Stimulated activated CD4-positive, alpha-beta T cell treated with anti-CD3 and anti-CD28 coated beads, Interleukin-1b, Interleukin-23, amount 100 ng/mL, for 4 hours (primary cell): ENCODE measurements around the gene PPP4R3A.
"Not testable (repeated sequence)": the region's sequence is repeated elsewhere in the genome, so short reads cannot be mapped to it uniquely, and the experiment has no call there.

ENCODE experiments used
- DNase-seq, 2 donors: peaks; one replicate each; pipeline ENCODE4 v3.0.0-alpha.2; 2020; ENCODE audit warnings: low read depth in 2 of 2

The PPP4R3A gene

DNA sequence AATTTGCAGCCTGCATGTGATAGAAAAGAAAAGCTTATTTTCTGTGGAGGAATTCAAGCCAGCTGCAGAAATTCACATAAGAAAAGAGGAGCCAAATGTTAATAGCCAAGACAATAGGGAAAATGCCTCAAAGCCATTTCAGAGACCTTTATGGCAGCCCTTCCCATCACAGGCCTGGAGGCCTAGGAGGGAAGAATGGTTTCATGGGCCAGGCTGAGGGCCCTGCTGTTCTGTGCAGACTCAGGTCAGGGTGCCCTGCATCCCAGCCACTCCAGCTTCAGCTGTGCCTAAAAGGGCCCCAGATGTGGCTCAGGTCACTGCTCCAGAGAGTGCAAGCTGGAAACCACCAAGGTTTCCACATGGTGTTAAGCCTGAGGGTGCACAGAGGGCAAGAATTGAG lies 71.3 kb downstream of the PPP4R3A start:
- DNase-seq, result no peak

DNA sequence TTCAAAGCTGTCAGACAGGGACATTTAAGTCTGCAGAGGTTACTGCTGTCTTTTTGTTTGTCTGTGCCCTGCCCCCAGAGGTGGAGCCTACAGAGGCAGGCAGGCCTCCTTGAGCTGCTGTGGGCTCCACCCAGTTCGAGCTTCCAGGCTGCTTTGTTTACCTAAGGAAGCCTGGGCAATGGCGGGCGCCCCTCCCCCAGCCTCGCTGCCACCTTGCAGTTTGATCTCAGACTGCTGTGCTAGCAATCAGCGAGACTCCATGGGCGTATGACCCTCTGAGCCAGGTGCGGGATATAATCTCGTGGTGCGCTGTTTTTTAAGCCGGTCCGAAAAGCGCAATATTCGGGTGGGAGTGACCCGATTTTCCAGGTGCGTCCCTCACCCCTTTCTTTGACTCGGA lies 73.8 kb downstream of the PPP4R3A start:
- DNase-seq, result not testable (repeated sequence)

DNA sequence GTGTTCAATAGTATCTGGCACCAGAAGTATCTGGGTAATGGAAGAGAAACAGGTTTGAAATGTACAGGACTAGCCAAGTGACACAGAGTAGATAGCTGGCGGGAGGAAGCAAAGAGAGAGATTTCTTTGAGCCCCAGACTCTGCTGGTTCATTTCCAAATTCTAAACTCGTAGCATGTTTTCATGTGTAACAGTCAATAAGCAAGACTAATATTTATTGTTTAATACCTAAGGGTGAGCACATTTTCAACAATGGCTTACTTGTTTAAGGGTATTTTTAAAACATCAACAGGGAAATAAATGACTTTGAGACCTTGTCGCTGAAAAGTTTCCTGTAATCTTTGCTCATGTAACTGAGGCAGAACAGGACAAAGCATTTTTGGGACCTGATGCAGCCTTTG lies 80.7 kb downstream of the PPP4R3A start:
- DNase-seq, result no peak

DNA sequence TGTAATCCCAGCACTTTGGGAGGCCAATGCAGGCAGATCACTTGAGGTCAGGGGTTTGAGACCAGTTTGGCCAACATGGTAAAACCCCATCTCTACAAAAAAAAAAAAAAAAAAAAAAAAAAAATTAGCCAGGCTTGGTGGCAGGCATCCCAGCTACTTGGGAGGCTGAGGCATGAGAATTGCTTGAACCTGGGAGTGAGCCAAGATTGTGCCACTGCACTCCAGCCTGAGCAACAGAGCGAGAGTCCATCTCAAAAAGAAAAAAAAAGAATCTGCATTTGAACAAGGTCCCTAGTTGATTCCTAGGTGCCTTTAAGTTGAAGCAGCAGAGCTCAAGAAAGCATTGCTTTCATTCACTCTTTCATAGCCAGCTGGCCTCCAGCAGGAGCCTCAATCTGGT lies 81.2 kb downstream of the PPP4R3A start:
- DNase-seq, result not testable (repeated sequence)

DNA sequence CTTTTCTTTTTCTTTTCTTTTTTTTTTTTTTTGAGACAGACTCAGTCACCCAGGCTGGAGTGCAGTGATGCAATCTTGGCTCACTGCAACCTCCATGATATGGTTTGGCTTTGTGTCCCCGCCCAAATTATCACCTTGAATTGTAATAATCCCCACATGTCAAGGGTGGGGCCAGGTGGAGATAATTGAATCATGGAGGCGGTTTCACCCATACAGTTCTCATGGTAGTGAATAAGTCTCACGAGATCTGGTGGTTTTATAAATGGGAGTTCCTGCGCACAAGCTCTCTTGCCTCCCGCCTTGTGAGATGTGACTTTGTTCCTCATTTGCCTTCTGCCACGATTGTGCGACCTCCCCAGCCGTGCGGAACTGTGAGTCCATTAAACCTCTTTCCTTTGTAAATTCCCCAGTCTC lies 84.6 kb downstream of the PPP4R3A start:
- not testable (repeated sequence) for DNase-seq

DNA sequence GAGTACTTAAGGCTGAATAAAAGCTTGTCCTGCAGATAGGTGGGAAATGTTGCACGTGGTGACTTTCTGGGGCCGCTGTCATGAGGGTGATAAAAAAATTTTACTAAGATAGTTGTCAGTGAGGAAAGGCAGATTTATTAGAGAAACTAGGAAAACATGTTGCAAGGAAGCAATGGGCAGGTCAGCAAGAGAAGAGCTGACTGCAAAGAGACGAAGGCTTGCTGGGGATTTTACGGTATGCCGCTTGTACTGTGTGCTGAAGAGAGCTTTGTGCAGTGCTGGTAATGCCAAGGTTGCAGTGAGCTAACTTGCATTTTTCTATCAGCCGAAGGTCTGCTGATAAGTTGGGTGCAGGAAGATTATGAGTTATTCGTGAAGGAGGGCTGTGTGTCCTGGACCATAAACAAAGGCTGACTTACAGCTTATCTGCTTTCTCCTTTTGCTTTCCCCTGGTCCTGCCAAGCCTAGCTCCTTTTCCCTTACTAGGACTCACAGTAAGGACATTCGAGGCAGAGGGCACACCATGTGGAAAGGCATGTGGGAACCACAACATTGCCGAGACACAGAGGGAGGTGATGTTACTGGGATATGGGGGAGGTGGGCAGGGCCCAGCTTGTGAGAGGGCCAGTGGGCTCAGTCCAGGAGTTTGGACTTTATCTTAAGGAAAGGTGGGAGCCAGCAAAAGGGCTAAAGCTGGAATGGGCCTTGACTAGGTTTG lies 85.1 kb downstream of the PPP4R3A start:
- DNase-seq, result no peak

DNA sequence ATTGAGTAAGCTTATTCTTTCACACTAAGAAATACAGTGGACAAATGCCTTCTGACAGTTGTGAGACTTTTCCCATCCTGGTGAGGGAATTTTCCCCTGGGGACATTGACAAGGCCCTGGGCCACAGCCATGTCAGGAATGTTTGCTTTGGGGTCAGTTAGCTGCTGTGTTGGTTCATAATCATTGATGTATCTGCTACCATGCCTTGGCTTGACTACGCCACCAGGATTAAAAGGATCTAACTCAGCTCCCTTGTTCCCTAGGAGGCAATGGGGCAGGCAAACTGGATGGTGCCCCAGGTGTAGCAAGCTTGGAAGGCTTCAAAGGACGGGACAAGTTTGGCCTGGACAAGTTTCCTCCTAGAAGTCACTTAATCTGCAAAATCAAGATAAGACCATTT lies 89.4 kb downstream of the PPP4R3A start:
- no peak for DNase-seq

DNA sequence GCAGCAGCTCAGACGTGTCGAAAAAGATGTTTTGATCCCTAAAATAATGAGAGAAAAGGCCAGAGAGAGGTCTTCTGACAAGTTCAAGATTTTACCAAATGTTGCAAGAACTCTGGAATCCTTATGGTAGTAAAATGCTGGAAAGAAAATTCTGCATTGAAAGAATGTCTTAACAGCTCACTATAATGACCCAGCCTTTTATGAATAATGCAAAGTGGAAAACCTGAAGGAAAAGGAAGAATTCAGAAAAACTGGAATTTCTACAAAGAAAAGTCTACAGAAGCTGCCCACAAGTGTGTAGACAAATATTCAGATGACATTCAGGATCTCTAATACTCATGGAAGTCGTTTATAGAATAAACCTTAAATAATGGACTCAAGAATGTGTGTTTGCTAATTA lies 90.7 kb downstream of the PPP4R3A start:
- DNase-seq, result no peak

DNA sequence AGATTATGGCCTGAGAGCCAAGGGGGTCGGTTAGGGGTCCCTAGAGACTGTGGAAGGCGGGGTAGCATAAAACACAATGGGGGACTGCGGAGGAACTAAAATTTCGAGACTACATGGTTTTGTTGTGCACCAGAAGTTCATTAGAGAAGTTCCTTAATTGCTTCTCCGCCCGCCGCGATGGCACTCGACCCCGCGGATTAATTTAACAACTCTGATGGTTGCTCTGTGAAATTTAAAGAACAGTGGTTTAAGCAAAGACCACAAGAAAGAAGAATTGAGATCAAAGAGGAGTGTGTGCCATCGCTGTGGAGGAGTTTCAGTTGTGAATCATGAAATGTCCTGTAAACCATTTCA lies 91.1 kb downstream of the PPP4R3A start:
- DNase-seq, result peak in 1 of 2 donors; percentile 35

DNA sequence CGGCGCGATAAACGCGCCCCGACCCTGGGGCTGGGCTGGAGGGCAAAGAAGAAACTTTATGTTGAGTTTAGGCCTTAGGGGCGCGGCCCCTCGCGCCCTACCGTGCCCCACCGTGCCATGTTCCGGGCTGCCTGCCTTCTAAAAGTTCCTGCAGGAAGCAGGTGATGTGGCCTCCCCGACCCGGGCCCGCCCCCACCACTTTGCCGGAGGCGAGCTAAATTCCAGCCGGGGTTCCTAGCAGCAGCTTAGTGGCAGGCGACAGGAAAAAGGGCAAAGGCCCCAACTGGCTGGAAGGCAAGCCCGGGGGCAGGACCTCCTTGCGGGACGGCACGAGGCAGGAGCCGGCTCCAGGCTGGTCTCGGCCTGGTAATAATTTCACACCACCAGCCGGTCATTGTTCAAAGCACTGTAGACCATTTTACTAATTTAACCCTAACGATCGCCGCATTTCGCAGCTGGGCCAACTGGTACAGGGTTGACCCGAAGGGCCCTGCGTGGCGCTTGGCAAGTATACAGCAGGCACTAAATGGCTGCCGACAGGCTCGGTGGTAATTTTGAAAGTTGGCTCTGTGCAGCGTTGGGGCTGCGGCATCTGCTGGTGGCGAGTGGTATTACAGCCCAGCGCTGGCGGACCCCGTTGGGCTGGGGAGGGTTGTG lies 91.6 kb downstream of the PPP4R3A start:
- DNase-seq, result peak; percentile 74 to 83

DNA sequence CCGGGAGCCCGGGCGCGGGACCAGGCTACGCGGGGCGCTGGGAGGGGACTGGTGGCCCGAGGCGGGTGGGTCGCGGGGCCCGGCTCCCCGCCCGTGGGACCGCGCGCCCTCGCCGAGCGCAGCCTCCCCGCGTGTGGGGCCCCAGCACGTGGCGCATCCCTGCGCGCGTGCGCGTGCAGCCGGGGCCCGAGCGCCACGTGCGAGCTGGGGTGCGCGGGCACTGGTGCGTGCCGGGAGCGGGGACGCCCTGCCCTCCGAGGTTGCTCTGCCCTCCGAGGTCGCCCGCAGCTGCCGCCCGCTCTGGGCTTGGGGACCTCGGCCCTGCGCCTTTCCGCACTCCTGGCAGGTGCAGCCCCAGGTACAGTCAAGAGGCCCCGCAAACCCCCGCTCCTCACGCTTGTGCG lies 92.1 kb downstream of the PPP4R3A start:
- DNase-seq, result peak; percentile 51 to 65

DNA sequence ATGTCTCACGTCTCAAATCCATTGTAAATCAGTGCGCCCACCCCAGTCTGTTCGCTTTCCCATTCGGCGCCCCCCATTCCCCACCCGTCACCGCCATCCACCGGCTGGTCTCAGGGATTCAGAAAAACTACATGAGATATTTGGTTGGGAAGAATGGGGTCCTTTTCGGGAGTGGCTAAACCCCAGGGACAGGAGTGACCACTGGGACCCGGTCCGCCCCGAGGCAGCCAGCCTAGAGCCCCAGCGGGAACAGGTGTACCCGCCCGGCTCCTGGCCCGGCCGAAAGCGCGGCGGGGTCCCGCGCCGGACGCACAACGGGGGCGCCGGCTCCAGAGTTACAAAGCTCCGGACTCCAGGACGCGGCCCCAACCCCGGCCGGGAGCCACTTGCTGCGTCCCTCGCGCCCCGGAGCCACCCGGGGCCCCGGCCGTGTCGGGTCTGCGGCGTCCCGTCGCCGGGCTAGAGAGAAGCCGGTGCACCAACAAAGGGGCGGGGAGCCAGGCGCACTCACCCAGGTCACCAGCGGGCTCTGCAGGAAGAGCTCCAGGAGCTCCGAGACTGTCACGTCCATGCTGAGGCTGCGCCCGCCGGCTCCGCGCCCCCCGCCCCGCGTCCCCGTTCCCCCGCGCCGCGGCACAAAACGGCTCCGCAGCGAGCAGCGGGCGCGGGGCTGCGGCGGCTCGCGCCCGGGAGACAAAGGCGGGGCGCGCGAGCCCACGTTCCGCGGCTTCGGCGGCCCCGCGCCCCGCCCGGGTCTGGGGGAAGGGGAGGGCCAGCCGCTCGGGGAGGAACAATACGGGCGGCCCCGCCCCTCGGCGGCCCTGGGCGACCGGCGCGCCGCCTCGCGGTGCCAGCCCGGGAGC lies 92.8 kb downstream of the PPP4R3A start, which contains the start of gene CCDC88C:
Gene CCDC88C, minus strand, starts transcription at position 701 of the 863 bp plus-strand sequence. Its CDS starts 130 bp downstream, at position 571.
- DNase-seq, result peak; percentile 67 to 78

DNA sequence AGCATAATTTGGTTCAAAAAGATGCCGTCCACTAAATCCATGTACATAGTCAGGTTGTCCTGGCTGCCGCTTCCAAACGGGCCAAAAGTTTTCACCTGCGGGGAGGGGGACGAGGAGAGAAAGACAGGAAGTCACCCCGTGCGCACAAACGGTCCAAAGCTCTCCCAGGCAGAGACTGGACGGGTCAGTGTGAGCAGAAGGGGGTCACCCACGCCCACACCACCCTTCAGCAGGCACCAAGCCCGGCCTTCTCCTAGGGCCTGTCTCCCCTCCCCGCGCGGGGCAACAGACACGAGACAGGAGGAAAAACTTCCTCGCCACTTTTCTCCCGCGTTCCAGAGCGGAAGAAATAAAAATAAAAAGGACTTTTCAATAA lies 93.4 kb downstream of the PPP4R3A start:
- no peak for DNase-seq

DNA sequence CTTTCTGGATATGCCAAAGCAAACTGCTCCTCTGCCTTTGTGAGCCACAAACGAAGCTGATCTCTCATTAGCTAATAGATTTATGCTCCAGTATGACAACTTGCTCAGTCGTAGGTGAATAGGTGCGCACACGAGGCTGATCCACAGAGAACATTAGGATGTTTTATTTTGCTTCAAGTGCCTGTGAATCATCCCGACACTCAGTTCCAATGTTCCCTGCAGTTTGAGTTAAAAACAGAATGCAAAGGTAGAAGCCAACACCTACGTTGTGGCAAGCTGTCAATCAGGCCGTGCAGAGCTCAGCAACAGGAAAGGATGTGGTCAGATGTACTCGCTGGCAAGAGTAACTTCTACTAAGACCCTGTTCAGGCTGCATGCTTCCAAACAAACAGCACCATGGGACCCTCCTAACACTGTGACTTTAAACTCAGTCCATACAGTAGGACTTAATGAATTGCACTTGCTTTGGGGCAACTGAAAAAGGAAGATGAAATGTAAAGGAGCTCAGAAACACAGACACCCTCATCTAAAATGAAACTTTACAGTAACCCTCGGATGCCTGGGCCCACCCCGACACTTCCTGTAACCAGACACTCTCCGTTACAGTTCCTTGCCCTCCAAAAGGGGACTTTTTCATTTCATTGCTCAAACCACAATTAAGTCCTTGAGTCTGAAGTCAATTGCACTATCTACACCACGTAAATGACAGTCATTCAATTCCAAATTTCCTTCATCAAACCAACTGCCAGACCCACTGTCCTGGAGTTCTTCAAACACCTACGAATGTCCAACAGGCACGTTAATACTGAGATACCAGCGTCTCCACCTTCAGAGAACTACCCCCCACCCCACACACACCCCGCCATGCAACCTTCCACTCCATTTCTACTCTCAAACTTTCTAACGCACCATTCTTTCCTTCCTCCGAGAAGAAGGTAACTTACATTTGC lies 94.0 kb downstream of the PPP4R3A start:
- DNase-seq, result peak; percentile 39 to 42

DNA sequence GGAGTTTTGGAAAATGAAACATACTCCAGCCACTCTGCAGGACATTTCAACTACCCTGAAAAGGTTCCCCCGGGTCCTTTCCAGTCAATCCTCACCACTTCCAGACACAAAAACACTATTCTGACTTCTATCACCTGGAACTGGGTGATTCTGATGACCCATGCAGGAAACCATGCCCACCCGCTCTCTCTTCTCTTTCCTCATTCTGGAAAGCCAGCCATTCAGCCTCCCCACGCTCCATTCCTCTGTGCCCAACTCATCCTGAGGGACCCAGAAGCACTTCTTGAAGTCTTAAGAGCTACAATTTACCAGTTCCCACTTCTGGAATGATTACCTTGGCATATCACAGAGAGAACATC lies 95.7 kb downstream of the PPP4R3A start:
- no peak for DNase-seq

DNA sequence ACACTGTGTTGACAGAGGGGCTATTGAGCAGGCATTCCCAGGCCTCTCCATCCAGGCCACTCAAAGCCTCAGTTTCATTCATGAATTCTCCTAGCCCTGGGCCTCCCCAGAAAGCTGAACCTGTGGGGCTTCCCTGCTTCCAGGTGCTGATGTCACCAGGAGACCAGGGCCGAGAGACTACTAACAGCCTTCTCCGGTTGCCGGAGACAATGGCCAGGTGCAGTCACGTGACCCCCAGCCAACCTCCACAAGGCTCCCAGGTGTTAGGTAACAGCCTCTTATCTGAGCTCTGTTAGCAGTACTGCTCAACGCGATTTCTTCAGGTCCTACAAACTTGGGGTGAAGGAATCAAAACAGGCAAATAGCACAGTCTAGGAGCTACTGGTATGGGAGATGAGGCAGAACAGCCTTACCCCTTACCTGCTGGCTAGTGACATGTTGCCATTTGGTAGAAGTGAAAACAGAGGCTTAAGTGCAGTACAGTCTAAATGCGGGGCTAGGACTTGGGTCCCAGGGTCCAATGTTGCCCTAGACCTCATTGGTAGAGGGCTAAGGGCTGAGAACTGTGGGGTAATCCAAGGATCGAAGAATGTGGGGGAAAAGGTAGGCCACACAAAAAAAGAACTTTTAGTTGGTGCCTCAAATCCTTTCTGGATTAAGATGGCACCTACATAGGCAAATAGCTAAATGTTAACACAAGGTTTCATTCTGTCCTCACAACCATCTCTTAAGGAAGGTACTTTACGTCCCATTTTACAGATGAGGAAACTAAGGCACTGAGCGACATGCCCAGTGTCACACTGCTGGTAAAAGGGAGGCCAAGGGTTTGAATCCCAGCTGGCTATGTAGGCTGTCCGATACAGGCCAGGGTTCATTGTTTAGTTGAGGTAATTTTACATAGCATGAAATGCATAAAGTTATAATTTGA lies 96.3 kb downstream of the PPP4R3A start:
- DNase-seq, result no peak

DNA sequence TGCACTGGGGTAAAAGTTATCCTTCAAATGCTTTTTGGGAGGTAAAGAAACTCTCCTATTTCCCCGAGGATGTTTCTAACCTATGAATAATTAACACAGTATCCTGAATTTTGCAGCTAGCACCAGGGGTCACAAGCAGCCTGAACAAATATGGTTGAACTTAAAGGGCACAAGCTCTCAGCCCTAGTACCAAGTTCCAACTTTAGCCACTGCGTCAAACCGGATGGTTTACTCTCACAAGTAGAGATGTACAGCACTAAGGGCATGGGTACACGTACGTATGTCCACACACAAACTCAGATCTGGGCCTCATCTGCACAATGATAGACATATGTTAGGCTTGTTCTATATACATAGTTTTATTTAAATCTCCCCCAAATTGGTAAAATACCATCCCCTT lies 97.2 kb downstream of the PPP4R3A start:
- DNase-seq, result no peak

DNA sequence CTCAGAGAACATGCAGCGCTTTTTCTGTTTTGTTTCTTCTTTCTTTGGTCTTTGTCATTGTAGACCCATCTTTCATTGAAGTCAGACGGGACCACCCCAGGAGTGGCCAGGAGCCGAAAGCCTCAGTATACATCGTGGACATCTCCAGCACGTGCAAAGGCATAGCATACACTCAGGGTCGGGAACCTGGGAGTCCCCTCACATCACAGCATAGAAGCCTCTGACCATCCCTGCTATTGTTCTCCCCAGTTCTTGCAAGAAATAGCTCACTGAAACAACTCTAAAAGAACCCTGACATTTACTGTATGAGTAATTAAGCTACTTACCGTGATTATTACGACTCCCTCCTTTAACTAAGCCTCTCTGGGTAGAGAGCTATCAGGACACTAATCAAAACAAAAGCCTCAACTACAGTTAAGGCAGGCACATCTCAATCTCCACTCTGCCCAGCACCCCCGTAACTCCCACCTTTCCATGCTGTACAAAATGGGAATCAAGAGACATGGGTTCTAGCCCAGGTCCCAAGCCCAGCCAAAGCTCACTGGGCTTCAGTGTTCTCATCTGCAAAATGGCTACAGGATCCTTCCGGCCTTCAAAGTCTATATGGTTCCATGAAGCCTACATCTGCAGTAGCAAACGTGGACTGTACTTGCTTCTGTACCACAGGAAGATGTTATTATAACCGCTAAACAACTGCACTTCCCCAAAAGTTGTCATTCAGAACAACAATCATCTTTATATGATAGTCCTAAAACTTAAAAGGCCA lies 99.2 kb downstream of the PPP4R3A start:
- DNase-seq, result no peak

DNA sequence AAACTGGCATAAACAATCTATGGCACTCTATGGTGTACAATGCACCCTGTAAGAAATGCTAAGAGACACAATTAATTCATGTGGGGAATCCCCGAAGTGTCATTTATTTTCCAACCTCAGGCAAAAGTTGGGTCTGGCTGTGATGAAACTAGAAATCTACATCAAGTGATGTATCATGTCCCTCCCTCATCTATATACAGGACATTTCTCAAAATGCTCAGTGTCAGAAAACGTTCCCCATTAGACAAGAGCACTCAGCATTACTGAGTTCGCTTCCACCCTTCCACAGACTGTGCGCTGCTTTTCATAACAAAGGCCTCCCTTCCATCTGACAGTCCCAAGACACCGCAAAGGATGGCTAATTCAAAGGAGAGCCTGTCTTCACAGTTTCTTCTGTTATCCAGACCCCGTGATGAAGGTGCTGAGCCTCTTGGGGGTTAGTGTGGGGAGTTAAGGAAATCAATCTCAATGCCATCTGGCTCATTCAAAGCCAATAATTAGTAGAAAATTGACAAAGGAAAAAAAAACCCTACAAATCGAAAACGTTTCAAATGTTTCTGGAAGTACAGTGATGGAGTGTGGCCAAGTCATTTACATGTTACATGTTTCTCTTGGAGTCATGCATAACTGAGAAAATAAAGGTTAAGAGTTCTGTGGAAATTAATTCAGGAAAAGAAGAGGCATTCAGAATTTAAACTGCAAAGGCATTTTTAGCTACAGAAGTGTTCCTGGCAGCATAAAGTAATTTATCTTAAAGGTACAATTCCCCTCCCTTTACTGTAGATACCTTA lies 100.0 kb downstream of the PPP4R3A start:
- peak in 1 of 2 donors; percentile 31 for DNase-seq
